ENCODE results near the gene RAB11A. TPM values are rescaled to one million over a fixed set of nuclear protein-coding genes. Genes with fewer than 3 reads are reported as not detected.
A peak's percentile ranks its signal among the peaks of the same experiment; 100 is the strongest.

The RAB11A gene
- total RNA-seq, 1 experiment from 2014 or later: 232 TPM

DNA sequence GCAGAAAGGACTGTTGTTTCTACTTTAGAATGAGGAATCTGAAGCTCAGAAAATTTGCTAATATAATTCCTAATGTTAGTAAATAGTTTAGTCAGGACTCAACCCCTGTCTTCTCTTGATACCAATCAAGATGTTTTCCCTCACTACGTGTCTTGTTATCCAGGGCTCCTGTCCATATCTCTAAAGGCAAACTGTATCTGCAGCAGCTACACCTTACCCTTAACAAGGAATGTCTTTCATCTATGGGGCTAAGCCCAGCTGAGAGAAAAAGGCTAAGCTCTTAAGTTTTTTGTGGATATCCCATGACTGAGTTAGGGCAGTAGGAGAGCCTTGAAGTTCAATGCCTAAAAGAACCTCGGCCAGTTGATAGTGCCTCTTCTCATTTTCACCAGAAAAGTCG is 32.5 kb downstream of the RAB11A start:
- Mint-ChIP-seq H3K27ac (ENCODE audit: unreplicated experiment) (peak overlapping the region; percentile 94), H3K4me1 (ENCODE audit: low read depth, unreplicated experiment) (peaks cover 50% of the 10 kb centered on the region), H3K9me3 (ENCODE audit: unreplicated experiment) (no peaks in the 10 kb centered on the region), H3K27me3 (ENCODE audit: insufficient read depth, unreplicated experiment) (no peaks in the 10 kb centered on the region), H3K4me3 (ENCODE audit: unreplicated experiment) (peak overlapping the region; percentile 53), H3K36me3 (ENCODE audit: insufficient read depth, unreplicated experiment) (peaks cover 56% of the 10 kb centered on the region)
- Histone ChIP-seq H3K9me3 (no peaks in the 10 kb centered on the region), H3K27me3 (replicated peaks; ENCODE audit: control insufficient read depth, insufficient read depth, low read length) (no peaks in the 10 kb centered on the region), H3K4me3 (ENCODE audit: low read depth, low read length) (no peak overlapping the region), H3K4me1 (peaks cover 73% of the 10 kb centered on the region), H3K36me3 (ENCODE audit: control insufficient read depth, insufficient read depth, low read length) (peaks cover 1% of the 10 kb centered on the region)
- BruUV-seq (replicated peaks): no TSS peak
- peak in 1 of 2 experiments; percentile 24 for DNase-seq
- intact Hi-C loops (cut with micrococcal nuclease; ENCODE audit: unreplicated experiment): loop anchor here (1.0 kb wide), 1 partner anchor 70 kb away; no protein-coding TSS in a partner anchor
- no peak for TF ChIP-seq CTCF (IDR thresholded peaks at IDR 0.05; ENCODE audit: insufficient read depth in 1 of 2, low read depth in 1 of 2, low read length in 1 of 2, severe bottlenecking in 1 of 2, unreplicated experiment in 1 of 2)
- CTCF ChIA-PET: interaction anchor here (1.0 to 1.4 kb wide), 2 partner anchors 31 to 291 kb away, joined by 3 to 4 read pairs; partner anchors contain the start of gene INTS14
- POLR2A ChIA-PET: interaction anchor here (0.6 to 2.4 kb wide), 2 partner anchors 32 to 391 kb away, joined by 3 to 10 read pairs; partner anchors contain the start of genes DIS3L and RAB11A

DNA sequence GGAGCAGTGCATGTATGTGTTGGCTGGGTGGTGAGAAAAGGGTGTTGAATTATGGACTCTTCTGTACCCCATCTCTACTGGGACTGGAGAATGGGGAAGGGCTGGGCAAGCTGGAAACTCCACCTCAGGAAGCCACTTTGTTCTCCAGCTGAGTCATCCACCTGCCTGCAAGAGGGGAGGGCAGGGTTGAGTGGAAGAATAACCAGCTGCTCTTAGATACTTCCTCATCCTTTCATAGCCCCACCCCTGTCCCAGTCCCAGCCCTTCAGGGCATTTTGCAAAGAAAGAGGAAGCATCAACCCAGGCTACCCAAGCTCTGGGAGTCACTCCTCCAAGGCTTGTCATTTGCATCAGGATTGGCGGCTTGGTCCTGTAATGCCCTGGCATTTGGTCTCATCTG is 33.1 kb downstream of the RAB11A start:
- no peaks in the 10 kb centered on the region for H3K27me3 Mint-ChIP-seq (ENCODE audit: insufficient read depth, unreplicated experiment)
- Histone ChIP-seq H3K4me1 (peaks cover 79% of the 10 kb centered on the region), H3K36me3 (ENCODE audit: control insufficient read depth, insufficient read depth, low read length) (peaks cover 1% of the 10 kb centered on the region), H3K27me3 (replicated peaks; ENCODE audit: control insufficient read depth, insufficient read depth, low read length) (no peaks in the 10 kb centered on the region), H3K9me3 (no peaks in the 10 kb centered on the region), H3K4me3 (ENCODE audit: low read depth, low read length) (no peak overlapping the region)
- peak; percentile 72 to 86 for DNase-seq
- peaks cover 55% of the 10 kb centered on the region for H3K4me1 Mint-ChIP-seq (ENCODE audit: low read depth, unreplicated experiment)
- H3K9me3 Mint-ChIP-seq (ENCODE audit: unreplicated experiment): no peaks in the 10 kb centered on the region
- TF ChIP-seq CTCF (IDR thresholded peaks at IDR 0.05; ENCODE audit: insufficient read depth in 1 of 2, low read depth in 1 of 2, low read length in 1 of 2, severe bottlenecking in 1 of 2, unreplicated experiment in 1 of 2): no peak
- H3K4me3 Mint-ChIP-seq (ENCODE audit: unreplicated experiment): peak overlapping the region; percentile 53
- BruUV-seq (replicated peaks): no TSS peak
- ChIA-PET CTCF (interaction anchor here (1.4 kb wide), 1 partner anchor 32 kb away, joined by 3 read pairs; no protein-coding TSS in a partner anchor), POLR2A (interaction anchor here (0.6 to 2.4 kb wide), 2 partner anchors 32 to 391 kb away, joined by 3 to 10 read pairs; partner anchors contain the start of genes DIS3L and RAB11A)
- peak overlapping the region; percentile 94 for H3K27ac Mint-ChIP-seq (ENCODE audit: unreplicated experiment)
- intact Hi-C loops (cut with micrococcal nuclease; ENCODE audit: unreplicated experiment): loop anchor here (1.0 kb wide), 1 partner anchor 70 kb away; no protein-coding TSS in a partner anchor
- peaks cover 53% of the 10 kb centered on the region for H3K36me3 Mint-ChIP-seq (ENCODE audit: insufficient read depth, unreplicated experiment)

DNA sequence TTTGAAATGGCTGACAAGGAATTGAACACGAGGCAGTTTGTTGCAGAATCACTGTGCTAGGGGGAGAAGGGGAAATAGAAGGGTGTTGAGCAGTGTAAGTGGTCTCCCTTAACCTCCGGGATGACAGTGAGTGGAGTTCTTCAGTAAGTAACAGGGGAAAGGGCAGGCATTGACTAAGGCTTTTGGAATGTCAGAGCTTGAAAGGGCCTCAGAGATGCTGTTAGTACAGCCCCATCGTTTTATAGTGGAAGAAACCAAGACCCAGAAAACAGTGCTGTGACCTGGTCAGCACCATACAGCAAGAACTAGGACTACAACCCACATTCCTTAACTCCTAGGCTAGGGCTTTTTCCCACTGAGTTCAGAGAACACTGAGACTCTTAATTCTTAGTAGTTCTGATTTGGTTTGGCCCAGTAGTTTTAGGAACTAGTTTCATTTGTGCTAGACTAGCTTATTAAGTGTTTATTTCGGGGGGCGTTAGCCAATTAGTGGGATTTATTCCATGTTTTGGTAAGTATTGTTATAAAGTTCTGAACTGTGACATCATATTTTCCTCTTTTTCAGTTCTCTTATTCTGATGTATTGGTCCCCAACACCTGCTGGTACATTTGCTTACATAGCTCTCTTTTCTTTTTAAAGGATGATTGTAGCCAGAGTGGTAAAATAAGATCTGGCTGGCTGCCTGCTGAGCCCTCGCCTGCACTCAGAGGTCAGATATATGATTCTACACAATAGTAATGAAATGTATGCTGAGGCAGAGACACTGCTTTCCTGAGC is 34.2 kb downstream of the RAB11A start:
- Mint-ChIP-seq H3K4me3 (ENCODE audit: unreplicated experiment) (peak overlapping the region; percentile 20), H3K9me3 (ENCODE audit: unreplicated experiment) (no peaks in the 10 kb centered on the region)
- POLR2A ChIA-PET: interaction anchor here (2.4 kb wide), 1 partner anchor 33 kb away, joined by 10 read pairs; the partner anchor contains the start of gene RAB11A

More for the DNA sequence above, 34.2 kb downstream of the RAB11A start:
- DNase-seq: peak in 1 of 2 experiments; percentile 34
- H3K4me1 ChIP-seq: peaks cover 90% of the 10 kb centered on the region
- no peaks in the 10 kb centered on the region for H3K27me3 ChIP-seq (replicated peaks; ENCODE audit: control insufficient read depth, insufficient read depth, low read length)
- intact Hi-C loops (cut with micrococcal nuclease; ENCODE audit: unreplicated experiment): no loop called here
- no peak for TF ChIP-seq CTCF (IDR thresholded peaks at IDR 0.05; ENCODE audit: insufficient read depth in 1 of 2, low read depth in 1 of 2, low read length in 1 of 2, severe bottlenecking in 1 of 2, unreplicated experiment in 1 of 2)
- H3K36me3 ChIP-seq (ENCODE audit: control insufficient read depth, insufficient read depth, low read length): peaks cover 3% of the 10 kb centered on the region
- peak overlapping the region; percentile 94 for H3K27ac Mint-ChIP-seq (ENCODE audit: unreplicated experiment)
- H3K36me3 Mint-ChIP-seq (ENCODE audit: insufficient read depth, unreplicated experiment): peaks cover 51% of the 10 kb centered on the region
- peaks cover 55% of the 10 kb centered on the region for H3K4me1 Mint-ChIP-seq (ENCODE audit: low read depth, unreplicated experiment)
- H3K9me3 ChIP-seq: no peaks in the 10 kb centered on the region
- CTCF ChIA-PET: interaction anchor here (0.6 kb wide), 1 partner anchor 47 kb away, joined by 3 read pairs; no protein-coding TSS in a partner anchor
- no peak overlapping the region for H3K4me3 ChIP-seq (ENCODE audit: low read depth, low read length)
- no peaks in the 10 kb centered on the region for H3K27me3 Mint-ChIP-seq (ENCODE audit: insufficient read depth, unreplicated experiment)
- no TSS peak for BruUV-seq (replicated peaks)
